SK-N-SH (cell line): ENCODE measurements around the gene EEF1AKMT4. TPM values are rescaled to one million over a fixed set of nuclear protein-coding genes. Genes with fewer than 3 reads are reported as not detected.
A peak's percentile ranks its signal among the peaks of the same experiment; 100 is the strongest.

Experiments used
- CTCF ChIA-PET: fragments of 300-600, 350-600 bp; formaldehyde crosslinking; extraction: SDS; loops from one replicate; lab custom pipeline; 2021; lab: Yijun Ruan, JAX
- POLR2A ChIA-PET: fragments of 350-600 bp; sonication (Branson Sonifier 250); formaldehyde crosslinking; extraction: SDS; loops from one replicate; lab custom pipeline; 2020; ENCODE audit warnings: antibody characterized with exemption, inconsistent platforms; lab: Yijun Ruan, JAX
- DNase-seq: peaks from one replicate; pipeline ENCODE4 v3.0.0; 2012
- H2AFZ ChIP-seq: fragments of 200-600 bp; sonication (generic); 2 replicates; pipeline ENCODE4 v1.8.1; 2016; ENCODE audit warnings: antibody characterized with exemption, mild to moderate bottlenecking, low read depth
- H3F3A ChIP-seq: fragments of 200-600 bp; sonication (generic); replicated peaks from 2 replicates; pipeline ENCODE3; 2016; ENCODE audit warnings: antibody characterized with exemption, mild to moderate bottlenecking; ENCODE audit not compliant: insufficient read depth
- H3K27ac ChIP-seq, 2 experiments: fragments of 200-500 bp in 1 of 2; fragments of 200-600 bp in 1 of 2; sonication (Bioruptor generic) in 1 of 2; sonication (generic), shearing (Covaris generic) in 1 of 2; 2 replicates each; pipeline versions ENCODE4 v1.5.1 to v1.6.1; 2014 to 2016; ENCODE audit warnings: low read depth in 2 of 2, inconsistent platforms in 1 of 2, low read length in 1 of 2, mild to moderate bottlenecking in 1 of 2, mixed read lengths in 1 of 2
- H3K27me3 ChIP-seq: fragments of 200-600 bp; sonication (generic), shearing (Covaris generic); 2 replicates; pipeline ENCODE4 v1.6.1; 2016; ENCODE audit warnings: mixed run types; ENCODE audit not compliant: insufficient read depth
- H3K36me3 ChIP-seq, 2 experiments: fragments of 200-500 bp in 1 of 2; fragments of 200-600 bp in 1 of 2; sonication (Bioruptor generic) in 1 of 2; sonication (generic) in 1 of 2; replicated peaks in 1 of 2; 2 replicates each; pipeline versions ENCODE3 to v1.5.1; 2014 to 2016; ENCODE audit warnings: low read length in 1 of 2, mild to moderate bottlenecking in 1 of 2; ENCODE audit not compliant: insufficient read depth in 2 of 2, control insufficient read depth in 1 of 2
- H3K4me1 ChIP-seq, 2 experiments: fragments of 200-500 bp in 1 of 2; fragments of 200-600 bp in 1 of 2; sonication (Bioruptor generic) in 1 of 2; sonication (generic), shearing (Covaris generic) in 1 of 2; 2 replicates each; pipeline versions ENCODE4 v1.5.1 to v1.6.1; 2014 to 2016; ENCODE audit warnings: low read depth in 1 of 2, low read length in 1 of 2, mixed run types in 1 of 2; ENCODE audit not compliant: insufficient read depth in 2 of 2, control insufficient read depth in 1 of 2
- H3K4me2 ChIP-seq: fragments of 200-600 bp; sonication (generic), shearing (Covaris generic); 2 replicates; pipeline ENCODE4 v1.6.1; 2017; ENCODE audit warnings: mixed run types
- H3K4me3 ChIP-seq, 2 experiments: fragments of 200-500 bp in 1 of 2; fragments of 200-600 bp in 1 of 2; sonication (Bioruptor generic) in 1 of 2; sonication (generic), shearing (Covaris generic) in 1 of 2; 2 replicates each; pipeline versions ENCODE4 v1.5.1 to v1.8.1; 2014 to 2016; ENCODE audit warnings: low read depth in 2 of 2, inconsistent platforms in 1 of 2, low read length in 1 of 2, mild to moderate bottlenecking in 1 of 2, mixed read lengths in 1 of 2, moderate library complexity in 1 of 2
- H3K79me2 ChIP-seq: fragments of 200-600 bp; sonication (generic); 2 replicates; pipeline ENCODE4 v1.8.1; 2017; ENCODE audit warnings: mild to moderate bottlenecking; ENCODE audit not compliant: insufficient read depth
- H3K9ac ChIP-seq: fragments of 200-600 bp; sonication (generic); 2 replicates; pipeline ENCODE4 v1.6.1; 2017; ENCODE audit warnings: mixed run types
- H3K9me2 ChIP-seq: fragments of 200-600 bp; sonication (generic); 2 replicates; pipeline ENCODE4 v1.6.1; 2017; ENCODE audit warnings: mixed run types
- H3K9me3 ChIP-seq: fragments of 200-600 bp; sonication (generic); 2 replicates; pipeline ENCODE4 v1.6.1; 2017; ENCODE audit warnings: mixed run types, mild to moderate bottlenecking, moderate library complexity
- H4K20me1 ChIP-seq: fragments of 200-600 bp; sonication (generic); 2 replicates; pipeline ENCODE4 v1.6.1; 2017; ENCODE audit warnings: mild to moderate bottlenecking, mixed run types; ENCODE audit not compliant: insufficient read depth
- CHD2 ChIP-seq: fragments of 150-350 bp; IDR thresholded peaks from 2 replicates; pipeline ENCODE4 v1.6.1; 2018; ENCODE audit warnings: low read length; ENCODE audit not compliant: partially characterized antibody
- EP300 ChIP-seq, 2 experiments: IDR thresholded peaks; 2 replicates each; pipeline versions ENCODE4 v1.4.0 to v1.6.1; 2012; ENCODE audit warnings: borderline replicate concordance in 1 of 2, low read depth in 1 of 2, low read length in 1 of 2
- EZH2phosphoT487 ChIP-seq: fragments of 200-600 bp; sonication (generic); IDR thresholded peaks from 2 replicates; pipeline ENCODE4 v1.6.1; 2017; ENCODE audit warnings: low read depth, mixed run types, mild to moderate bottlenecking, antibody characterized with exemption, moderate library complexity, borderline replicate concordance
- FOSL2 ChIP-seq: IDR thresholded peaks from 2 replicates; pipeline ENCODE4 v1.4.0; 2012; ENCODE audit warnings: low read depth, mild to moderate bottlenecking, moderate library complexity, borderline replicate concordance
- FOXJ3 ChIP-seq: sonication (generic); formaldehyde crosslinking; IDR thresholded peaks from 2 replicates; pipeline ENCODE4 v1.5.1; 2020; ENCODE audit warnings: mild to moderate bottlenecking, missing genetic modification reagents
- FOXM1 ChIP-seq: IDR thresholded peaks from 2 replicates; pipeline ENCODE4 v1.4.0; 2012; ENCODE audit warnings: low read depth, mild to moderate bottlenecking
- GABPA ChIP-seq: IDR thresholded peaks from 2 replicates; pipeline ENCODE4 v1.4.0; 2012; ENCODE audit warnings: low read depth, mild to moderate bottlenecking
- JUND ChIP-seq: IDR thresholded peaks from 2 replicates; pipeline ENCODE4 v1.4.0; 2012
- PBX3 ChIP-seq: IDR thresholded peaks from 2 replicates; pipeline ENCODE4; 2012
- POLR2AphosphoS5 ChIP-seq: IDR thresholded peaks from 2 replicates; pipeline ENCODE4 v1.6.1; 2012; ENCODE audit warnings: low read depth, low read length
- RAD21 ChIP-seq: IDR thresholded peaks from 2 replicates; pipeline ENCODE4 v1.6.1; 2012; ENCODE audit warnings: mild to moderate bottlenecking, low read length
- RCOR1 ChIP-seq: fragments of 150-350 bp; IDR thresholded peaks from 2 replicates; pipeline ENCODE4 v1.6.1; 2017; ENCODE audit warnings: antibody characterized with exemption, low read length
- REST ChIP-seq: IDR thresholded peaks from 2 replicates; pipeline ENCODE4 v1.6.1; 2012; ENCODE audit warnings: mild to moderate bottlenecking, low read depth, low read length, moderate library complexity
- RFX5 ChIP-seq: IDR thresholded peaks from 2 replicates; pipeline ENCODE4 v1.6.1; 2012; ENCODE audit warnings: mild to moderate bottlenecking, improper control_type of control experiment, low read length
- SMC3 ChIP-seq: IDR thresholded peaks from 2 replicates; pipeline ENCODE4 v1.6.1; 2012; ENCODE audit warnings: low read depth, low read length, improper control_type of control experiment
- TAF1 ChIP-seq: IDR thresholded peaks from 2 replicates; pipeline ENCODE4 v1.6.1; 2012; ENCODE audit warnings: low read depth, mild to moderate bottlenecking, low read length, moderate library complexity, borderline replicate concordance
- TEAD4 ChIP-seq: IDR thresholded peaks from 2 replicates; pipeline ENCODE4 v1.4.0; 2012; ENCODE audit warnings: mild to moderate bottlenecking, borderline replicate concordance; ENCODE audit not compliant: insufficient read depth
- YY1 ChIP-seq: IDR thresholded peaks from 2 replicates; pipeline ENCODE4 v1.4.0; 2012; ENCODE audit warnings: low read depth, mild to moderate bottlenecking
- WGBS: methylation state at CpG from one replicate; pipeline ENCODE4 v1.1.6; 2017; ENCODE audit warnings: low lambda C conversion rate; 5-methylcytosine and 5-hydroxymethylcytosine counted together
- polyA plus RNA-seq, 3 experiments: library from polyadenylated mRNA; depleted of rRNA; stranded (reverse); fragments of >200 nt; gene quantifications; 2 replicates each; pipeline ENCODE4 v1.2.3, GENCODE V29; 2012

EEF1AKMT4 gene
- polyA plus RNA-seq, 1 of the 3 experiments (the other 2 are of a cell fraction) = 9.3 TPM

DNA sequence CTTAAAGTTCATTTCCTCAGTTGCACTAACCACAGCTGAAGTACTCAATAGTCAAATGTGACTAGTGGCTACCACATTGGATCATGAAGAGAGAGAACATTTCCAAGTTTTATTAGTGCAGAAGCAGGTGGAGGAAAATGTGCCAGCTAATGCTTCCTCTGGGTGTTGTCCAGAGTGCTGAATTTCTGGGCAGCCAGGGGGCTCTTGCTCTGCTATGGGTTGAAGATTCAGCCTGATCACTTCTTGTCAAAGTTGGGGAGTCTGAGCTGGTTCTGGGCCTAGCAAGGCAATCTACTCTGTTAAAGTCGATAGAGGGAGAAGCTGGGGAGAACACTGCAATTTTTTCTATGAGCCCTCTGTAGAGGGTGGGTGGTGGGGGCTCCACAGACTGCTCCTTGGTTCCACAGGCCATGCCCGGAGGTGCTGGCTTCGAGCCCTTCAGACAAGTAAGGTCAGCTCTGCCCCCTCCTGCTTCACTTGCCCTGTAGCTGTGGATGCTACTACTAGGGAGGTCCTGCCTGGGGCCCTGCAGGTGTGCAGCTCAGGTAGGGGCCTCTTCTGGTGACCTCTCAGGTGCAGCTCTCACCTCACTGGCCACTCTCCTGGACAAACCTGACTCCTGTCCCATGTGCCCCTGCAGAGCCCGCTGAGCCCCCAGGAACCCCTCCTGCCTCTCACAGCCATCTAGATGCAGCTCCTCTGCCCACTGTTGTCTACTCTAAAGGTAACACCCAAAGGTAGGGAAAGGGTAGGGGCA lies 8.9 kb upstream of the EEF1AKMT4 start:
- Histone ChIP-seq H3F3A (no peaks in the 10 kb centered on the region), H2AFZ (no peak overlapping the region), H3K9me3 (no peaks in the 10 kb centered on the region), H3K4me2 (no peak overlapping the region), H3K4me1 (no peaks in the 10 kb centered on the region; a peak in 1 of 4 replicates), H3K79me2 (no peaks in the 10 kb centered on the region), H3K9me2 (no peaks in the 10 kb centered on the region), H4K20me1 (0 out of 2 replicates have a peak, but pooled peaks cover 11% of the 10 kb centered on the region), H3K4me3 (no peak overlapping the region), H3K27me3 (no peaks in the 10 kb centered on the region), H3K9ac (no peak overlapping the region), H3K36me3 (peaks cover 3 to 35% of the 10 kb centered on the region in 2 experiments), H3K27ac (no peak overlapping the region)
- CTCF ChIA-PET = interaction anchor here (0.8 to 3.6 kb wide), 7 partner anchors 8 to 342 kb away, joined by 3 to 18 read pairs (median 3); partner anchors contain the start of genes EEF1AKMT4 and VWA5B2
- POLR2A ChIA-PET = no interaction called here
- no peak for TF ChIP-seq FOXM1
- peak; percentile 98 for TF ChIP-seq REST
- TF ChIP-seq YY1 = no peak
- WGBS = 56% methylated on average over 2 of the region's 4 CpGs
- no peak for DNase-seq

DNA sequence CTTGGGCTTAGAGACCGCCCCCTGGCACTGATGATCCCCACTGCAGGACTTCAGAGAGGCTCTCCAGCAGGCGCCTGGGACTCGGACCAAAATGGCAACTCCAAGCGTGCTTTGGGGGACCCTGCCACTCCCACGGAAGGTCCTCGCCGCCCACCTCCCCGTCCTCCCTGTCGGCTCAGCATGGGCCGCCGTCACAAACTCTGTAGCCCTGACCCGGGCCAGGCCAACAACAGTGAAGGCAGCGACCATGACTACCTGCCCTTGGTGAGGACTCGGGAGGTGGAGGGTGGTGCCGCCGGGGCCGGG lies 8.4 kb upstream of the EEF1AKMT4 start:
- Histone ChIP-seq H3K27me3 (no peaks in the 10 kb centered on the region), H3K4me3 (no peak overlapping the region), H3K4me2 (no peak overlapping the region), H3K9ac (no peak overlapping the region), H3K9me2 (no peaks in the 10 kb centered on the region), H3F3A (no peaks in the 10 kb centered on the region), H3K36me3 (peaks cover 3 to 38% of the 10 kb centered on the region in 2 experiments), H2AFZ (no peak overlapping the region), H3K79me2 (no peaks in the 10 kb centered on the region), H3K4me1 (no peaks in the 10 kb centered on the region; a peak in 1 of 4 replicates), H3K9me3 (no peaks in the 10 kb centered on the region), H4K20me1 (0 out of 2 replicates have a peak, but pooled peaks cover 11% of the 10 kb centered on the region), H3K27ac (no peak overlapping the region)
- ChIA-PET POLR2A (no interaction called here), CTCF (interaction anchor here (0.9 to 3.6 kb wide), 8 partner anchors 8 to 343 kb away, joined by 3 to 18 read pairs (median 4); partner anchors contain the start of genes EEF1AKMT4 and VWA5B2)
- 67% methylated on average over 1 of the region's 17 CpGs for WGBS
- no peak for DNase-seq
- TF ChIP-seq TEAD4 = no peak
- no peak for TF ChIP-seq REST
- TF ChIP-seq JUND = no peak
- no peak for TF ChIP-seq FOXJ3 (CRISPR knock-in tag)
- no peak for TF ChIP-seq RCOR1
- TF ChIP-seq RFX5 = no peak
- no peak for TF ChIP-seq GABPA
- TF ChIP-seq PBX3 = no peak
- TF ChIP-seq SMC3 = no peak
- no peak for TF ChIP-seq POLR2AphosphoS5
- no peak for TF ChIP-seq EZH2phosphoT487
- TF ChIP-seq FOSL2 = no peak
- no peak for TF ChIP-seq EP300 (IDR thresholded peaks at IDR 0.05; ENCODE audit: borderline replicate concordance in 1 of 2, low read depth in 1 of 2, low read length in 1 of 2)
- TF ChIP-seq RAD21 = no peak
- TF ChIP-seq TAF1 = no peak
- TF ChIP-seq CHD2 = no peak
